K562 (cell line): ENCODE measurements around the gene RSPRY1. TPM values are rescaled to one million over a fixed set of nuclear protein-coding genes. Genes with fewer than 3 reads are reported as not detected.

Source experiments
- ATAC-seq: fragments of 200-7000 bp; cut with Tn5 transposase; 3 replicates; pipeline ENCODE4 v1.9.1; 2020; ENCODE audit warnings: moderate library complexity
- BruUV-seq: library from RNA; stranded (reverse); fragments of 400-500 nt; replicated peaks from 2 replicates; lab custom pipeline; 2021; lab: Mats Ljungman, UMichigan
- CTCF ChIA-PET: fragments of 300-600 bp; formaldehyde crosslinking; extraction: SDS; loops from one replicate; lab custom pipeline; 2021; ENCODE audit warnings: low intra/inter-chr PET ratio; lab: Yijun Ruan, JAX
- POLR2A ChIA-PET: fragments of 300-600, 350-650 bp; sonication (Branson Sonifier 250); formaldehyde crosslinking; extraction: SDS; loops from one replicate; lab custom pipeline; 2021; ENCODE audit warnings: antibody characterized with exemption, inconsistent platforms; lab: Yijun Ruan, JAX
- DNase-seq, 4 experiments: peaks; one replicate each; pipeline versions ENCODE4 v3.0.0 to v3.0.0-alpha.2; 2011 to 2018; ENCODE audit warnings: low spot score in 3 of 4, mixed read lengths in 3 of 4; ENCODE audit errors: extremely low read depth in 1 of 4
- FAIRE-seq: peaks from 2 replicates; lab custom pipeline; 2011; peaks lifted over from hg19 to GRCh38; lab: Jason Lieb, UNC
- H2AFZ ChIP-seq: 2 replicates; pipeline ENCODE4 v1.6.0; 2011; ENCODE audit warnings: low read depth, low read length, control low read depth, inconsistent platforms
- H3K27ac ChIP-seq: fragments of 200-600 bp; 3 replicates; pipeline ENCODE4 v1.8.0; 2011; ENCODE audit warnings: low read depth, mild to moderate bottlenecking, control low read depth, inconsistent platforms, low read length, moderate library complexity, mixed read lengths; ENCODE audit errors: extremely low read depth
- H3K27me3 ChIP-seq, 2 experiments: fragments of 300-600 bp in 1 of 2; 2 replicates in 1 of 2; 3 replicates in 1 of 2; pipeline versions ENCODE4 v1.6.0 to v1.8.0; 2011; ENCODE audit warnings: inconsistent platforms in 2 of 2, low read length in 2 of 2, mild to moderate bottlenecking in 1 of 2, mixed read lengths in 1 of 2, moderate library complexity in 1 of 2; ENCODE audit not compliant: control insufficient read depth in 2 of 2, insufficient read depth in 2 of 2
- H3K36me3 ChIP-seq: fragments of 300-600 bp; 3 replicates; pipeline ENCODE4 v1.8.0; 2011; ENCODE audit warnings: mild to moderate bottlenecking, low read length, inconsistent platforms; ENCODE audit not compliant: control insufficient read depth, insufficient read depth
- H3K4me1 ChIP-seq, 2 experiments: fragments of 200-600 bp in 1 of 2; replicated peaks in 1 of 2; 2 replicates in 1 of 2; 3 replicates in 1 of 2; pipeline versions ENCODE4 v1.5.1 to v1.8.0; 2011; ENCODE audit warnings: inconsistent platforms in 2 of 2, low read length in 2 of 2, mild to moderate bottlenecking in 1 of 2, mixed read lengths in 1 of 2, moderate library complexity in 1 of 2; ENCODE audit not compliant: control insufficient read depth in 2 of 2, insufficient read depth in 2 of 2
- H3K4me2 ChIP-seq: 2 replicates; pipeline ENCODE4 v1.6.1; 2011; ENCODE audit warnings: low read length, control low read depth, inconsistent platforms, mixed read lengths; ENCODE audit not compliant: insufficient read depth
- H3K4me3 ChIP-seq: fragments of 200-600 bp; sonication (generic), shearing (Covaris generic); 2 replicates; pipeline ENCODE4 v1.5.1; 2016; ENCODE audit warnings: control low read depth, inconsistent platforms
- H3K79me2 ChIP-seq: fragments of 200-600 bp; 3 replicates; pipeline ENCODE4 v1.8.0; 2011; ENCODE audit warnings: low read length, inconsistent platforms; ENCODE audit not compliant: control insufficient read depth, insufficient read depth
- H3K9ac ChIP-seq, 2 experiments: 2 replicates each; pipeline versions ENCODE4 v1.6.0 to v1.6.1; 2011; ENCODE audit warnings: low read depth in 2 of 2, low read length in 2 of 2, control low read depth in 1 of 2, inconsistent platforms in 1 of 2, mild to moderate bottlenecking in 1 of 2, mixed read lengths in 1 of 2; ENCODE audit not compliant: insufficient read depth in 1 of 2
- H3K9me1 ChIP-seq: one replicate; pipeline ENCODE4 v1.6.0; 2011; ENCODE audit warnings: inconsistent platforms, mild to moderate bottlenecking, low read length, moderate library complexity; ENCODE audit not compliant: control insufficient read depth, insufficient read depth
- H3K9me3 ChIP-seq: replicated peaks from 2 replicates; pipeline ENCODE4 v1.5.1; 2011; ENCODE audit warnings: low read depth, low read length, inconsistent platforms; ENCODE audit not compliant: control insufficient read depth, insufficient read depth
- H4K20me1 ChIP-seq: replicated peaks from 2 replicates; pipeline ENCODE4 v1.6.1; 2011; ENCODE audit warnings: low read length, inconsistent platforms, mixed read lengths; ENCODE audit not compliant: control insufficient read depth, insufficient read depth
- CBX1 ChIP-seq: sonication (generic); IDR thresholded peaks from 2 replicates; pipeline ENCODE4 v1.6.1; 2016; ENCODE audit warnings: antibody characterized with exemption, low read depth, mild to moderate bottlenecking
- FOXA3 ChIP-seq, 2 experiments: fragments of 450-650 bp in 1 of 2; sonication (generic) in 1 of 2; formaldehyde crosslinking; IDR thresholded peaks in 1 of 2; conservative IDR thresholded peaks in 1 of 2; 2 replicates each; pipeline versions ENCODE4 v1.4.0 to v1.8.0; 2020 to 2022; ENCODE audit warnings: mild to moderate bottlenecking in 2 of 2, missing genetic modification reagents in 1 of 2
- HDAC3 ChIP-seq: fragments of 450-650 bp; IDR thresholded peaks from 2 replicates; pipeline ENCODE4 v1.6.1; 2018; ENCODE audit warnings: borderline replicate concordance, mild to moderate bottlenecking, moderate library complexity; ENCODE audit not compliant: partially characterized antibody
- IFI16 ChIP-seq: fragments of 250-450 bp; sonication (Bioruptor Pico); IDR thresholded peaks from 2 replicates; pipeline ENCODE4 v2.1.2; 2022; ENCODE audit warnings: mild to moderate bottlenecking, inconsistent platforms
- MTA1 ChIP-seq: fragments of 450-650 bp; IDR thresholded peaks from 2 replicates; pipeline ENCODE4 v1.6.1; 2017; ENCODE audit warnings: borderline replicate concordance
- SMAD2 ChIP-seq: fragments of 150-350 bp; IDR thresholded peaks from 2 replicates; pipeline ENCODE4 v1.6.1; 2014; ENCODE audit warnings: low read depth, mild to moderate bottlenecking, low read length
- ZFX ChIP-seq: sonication (generic); formaldehyde crosslinking; IDR thresholded peaks from 2 replicates; pipeline ENCODE4 v1.8.0; 2022; ENCODE audit warnings: mild to moderate bottlenecking, missing genetic modification reagents, moderate library complexity
- ZNF217 ChIP-seq: sonication (generic); formaldehyde crosslinking; IDR thresholded peaks from 2 replicates; pipeline ENCODE4 v1.8.0; 2022; ENCODE audit warnings: mild to moderate bottlenecking, missing genetic modification reagents
- whole genome bisulfite sequencing: fragments of 100-300 bp; shearing (Covaris generic); methylation state at CpG from one replicate; pipeline ENCODE4 v1.1.6; 2016; ENCODE audit warnings: low coverage, mixed read lengths; ENCODE audit not compliant: insufficient coverage; ENCODE audit errors: missing lambda C conversion rate; 5-methylcytosine and 5-hydroxymethylcytosine counted together
- in situ Hi-C: fragments of 300-500 bp; cut with MboI; formaldehyde crosslinking; loops from 4 replicates; pipeline ENCODE4 v1.15.0; 2018; ENCODE audit warnings: inconsistent platforms, mixed read lengths
- intact Hi-C: fragments of 100-400 bp; cut with micrococcal nuclease; formaldehyde crosslinking; loops from 2 replicates; pipeline ENCODE4 v1.14.2; 2022
- polyA plus RNA-seq, 8 experiments: library from polyadenylated mRNA; depleted of rRNA in 4 of 8; stranded (reverse) in 5 of 8; unstranded in 3 of 8; fragments of >200 nt; fragmentation: Nextera tagmentation in 2 of 8; fragmentation: Illumina TruSeq in 1 of 8; extraction: Ambion mirVana in 2 of 8; extraction: Trizol in 1 of 8; gene quantifications; 2 replicates each; pipeline versions ENCODE4 v1.2.1 to v1.2.3, GENCODE V29; 2011 to 2014; ENCODE audit warnings: inconsistent platforms in 1 of 8, missing spikeins in 1 of 8
- total RNA-seq, 7 experiments: library from RNA; depleted of rRNA in 6 of 7; stranded (reverse); fragments of >200 nt in 6 of 7; fragmentation: Illumina TruSeq in 2 of 7; extraction: Trizol in 2 of 7; gene quantifications; 2 replicates each; pipeline versions ENCODE4 v1.2.1 to v1.2.3, GENCODE V29; 2011 to 2021; ENCODE audit warnings: low replicate concordance in 1 of 7
- TF ChIP-seq, protein P1 (sequence below): fragments of 450-650 bp; IDR thresholded peaks from 2 replicates; pipeline ENCODE4 v1.6.1; 2018; ENCODE audit not compliant: partially characterized antibody
- TF ChIP-seq, protein P2 (sequence below), 2 experiments: fragments of 200-800 bp in 1 of 2; sonication (Bioruptor generic) in 1 of 2; sonication (generic) in 1 of 2; formaldehyde crosslinking in 1 of 2; IDR thresholded peaks in 1 of 2; conservative IDR thresholded peaks in 1 of 2; 2 replicates each; pipeline versions ENCODE4 v1.5.0 to v1.6.1; 2016 to 2020; ENCODE audit warnings: missing compliant biosample characterization in 1 of 2, missing genetic modification characterization in 1 of 2, missing genetic modification reagents in 1 of 2

The RSPRY1 gene
- total and polyA plus RNA-seq, 9 of the 15 experiments (the other 6 are each of a cell fraction or from before 2014, with no cell fraction given): 10.2 to 27.8 (median 20.8) TPM

DNA sequence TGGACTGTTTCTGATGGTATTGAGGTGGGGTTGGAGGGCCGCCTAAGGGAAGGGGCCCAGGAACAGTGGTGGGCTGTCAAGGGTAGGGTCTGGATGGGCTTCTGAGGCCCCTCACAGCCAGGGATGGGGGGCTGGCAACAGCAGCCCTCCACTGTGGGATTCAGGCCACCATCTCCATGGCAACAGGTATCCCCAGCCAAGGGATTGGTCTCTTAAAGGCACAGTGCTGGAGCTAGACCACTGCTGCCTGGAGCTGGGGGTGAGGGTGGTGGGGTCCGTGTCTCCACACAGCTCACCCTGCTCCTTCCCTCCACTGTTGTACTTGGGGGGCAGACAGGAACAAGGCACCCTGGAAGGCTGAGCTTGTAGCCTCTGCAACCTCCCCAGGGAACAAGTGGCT lies 42.1 kb upstream of the RSPRY1 start (continued):
- TF ChIP-seq FOXA3 (CRISPR knock-in tag; conservative IDR thresholded peaks at IDR 0.05 in 1 of 2, IDR thresholded peaks at IDR 0.05 in 1 of 2): no peak

DNA sequence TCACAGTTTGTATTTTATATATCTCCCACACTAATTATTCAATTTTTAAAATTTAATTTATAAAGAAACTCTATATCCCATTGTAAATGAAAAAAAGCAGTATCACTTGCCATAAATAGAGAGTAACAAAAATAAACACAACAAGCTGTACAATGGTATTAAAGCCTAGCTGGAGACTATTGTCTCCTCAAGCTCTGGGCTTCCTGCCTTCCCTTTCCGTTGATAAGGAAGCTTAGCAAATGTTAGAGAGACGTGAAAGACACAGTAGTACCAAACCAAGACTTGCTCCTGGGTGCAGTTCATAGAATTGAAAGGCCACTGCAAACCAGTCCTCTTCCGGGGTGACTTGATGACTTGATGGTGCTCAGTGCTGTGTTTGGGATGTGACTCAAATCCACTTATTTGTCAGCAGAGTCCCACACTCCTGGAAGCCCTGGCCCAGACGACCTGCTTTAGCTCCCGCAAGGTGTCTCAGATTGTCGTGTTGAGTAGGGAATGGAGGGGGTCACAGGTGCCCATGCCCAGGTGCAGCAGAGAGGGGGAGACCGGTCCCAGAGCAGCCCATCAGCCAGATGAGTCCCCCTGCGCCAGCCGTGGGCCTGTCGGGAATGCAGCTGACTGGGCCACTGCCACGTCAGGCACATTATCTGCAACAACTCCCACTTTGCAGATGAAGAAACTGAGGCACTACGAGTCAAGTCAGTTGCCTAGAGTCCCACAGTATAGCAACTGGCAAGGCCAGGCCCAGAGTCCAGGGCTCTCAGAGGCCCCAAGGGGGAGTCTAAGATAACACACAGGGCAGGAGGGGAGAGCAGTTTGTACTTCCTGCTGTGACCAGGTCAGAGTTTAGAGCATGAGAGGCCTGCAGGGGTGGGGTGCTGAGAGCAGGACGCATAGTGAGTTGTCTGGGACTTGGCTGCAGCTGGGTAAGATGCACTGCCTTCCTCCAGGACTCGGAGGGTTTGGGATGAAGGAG lies 40.8 kb upstream of the RSPRY1 start:
- FAIRE-seq (peak; percentile 88), ATAC-seq (peak; percentile 85)
- WGBS: 46% methylated on average over 13 of the region's 14 CpGs
- TF ChIP-seq ZNF217 (CRISPR knock-in tag) (no peak), HDAC3 (no peak), CBX1 (peak; percentile 42; the same call in 1 of the 2 replicates), MTA1 (0 out of 2 replicates have a peak, but pooled peaks have one; percentile 33), IFI16 (CRISPR knock-in tag) (no peak), ZFX (CRISPR knock-in tag) (peak; percentile 38; the same call in 1 of the 2 replicates), SMAD2 (no peak)
- TF ChIP-seq, protein P1, sequence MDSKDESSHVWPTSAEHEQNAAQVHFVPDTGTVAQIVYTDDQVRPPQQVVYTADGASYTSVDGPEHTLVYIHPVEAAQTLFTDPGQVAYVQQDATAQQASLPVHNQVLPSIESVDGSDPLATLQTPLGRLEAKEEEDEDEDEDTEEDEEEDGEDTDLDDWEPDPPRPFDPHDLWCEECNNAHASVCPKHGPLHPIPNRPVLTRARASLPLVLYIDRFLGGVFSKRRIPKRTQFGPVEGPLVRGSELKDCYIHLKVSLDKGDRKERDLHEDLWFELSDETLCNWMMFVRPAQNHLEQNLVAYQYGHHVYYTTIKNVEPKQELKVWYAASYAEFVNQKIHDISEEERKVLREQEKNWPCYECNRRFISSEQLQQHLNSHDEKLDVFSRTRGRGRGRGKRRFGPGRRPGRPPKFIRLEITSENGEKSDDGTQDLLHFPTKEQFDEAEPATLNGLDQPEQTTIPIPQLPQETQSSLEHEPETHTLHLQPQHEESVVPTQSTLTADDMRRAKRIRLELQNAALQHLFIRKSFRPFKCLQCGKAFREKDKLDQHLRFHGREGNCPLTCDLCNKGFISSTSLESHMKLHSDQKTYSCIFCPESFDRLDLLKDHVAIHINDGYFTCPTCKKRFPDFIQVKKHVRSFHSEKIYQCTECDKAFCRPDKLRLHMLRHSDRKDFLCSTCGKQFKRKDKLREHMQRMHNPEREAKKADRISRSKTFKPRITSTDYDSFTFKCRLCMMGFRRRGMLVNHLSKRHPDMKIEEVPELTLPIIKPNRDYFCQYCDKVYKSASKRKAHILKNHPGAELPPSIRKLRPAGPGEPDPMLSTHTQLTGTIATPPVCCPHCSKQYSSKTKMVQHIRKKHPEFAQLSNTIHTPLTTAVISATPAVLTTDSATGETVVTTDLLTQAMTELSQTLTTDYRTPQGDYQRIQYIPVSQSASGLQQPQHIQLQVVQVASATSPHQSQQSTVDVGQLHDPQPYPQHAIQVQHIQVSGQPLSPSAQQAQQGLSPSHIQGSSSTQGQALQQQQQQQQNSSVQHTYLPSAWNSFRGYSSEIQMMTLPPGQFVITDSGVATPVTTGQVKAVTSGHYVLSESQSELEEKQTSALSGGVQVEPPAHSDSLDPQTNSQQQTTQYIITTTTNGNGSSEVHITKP: no peak
- TF ChIP-seq, protein P2, sequence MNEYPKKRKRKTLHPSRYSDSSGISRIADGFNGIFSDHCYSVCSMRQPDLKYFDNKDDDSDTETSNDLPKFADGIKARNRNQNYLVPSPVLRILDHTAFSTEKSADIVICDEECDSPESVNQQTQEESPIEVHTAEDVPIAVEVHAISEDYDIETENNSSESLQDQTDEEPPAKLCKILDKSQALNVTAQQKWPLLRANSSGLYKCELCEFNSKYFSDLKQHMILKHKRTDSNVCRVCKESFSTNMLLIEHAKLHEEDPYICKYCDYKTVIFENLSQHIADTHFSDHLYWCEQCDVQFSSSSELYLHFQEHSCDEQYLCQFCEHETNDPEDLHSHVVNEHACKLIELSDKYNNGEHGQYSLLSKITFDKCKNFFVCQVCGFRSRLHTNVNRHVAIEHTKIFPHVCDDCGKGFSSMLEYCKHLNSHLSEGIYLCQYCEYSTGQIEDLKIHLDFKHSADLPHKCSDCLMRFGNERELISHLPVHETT (CRISPR knock-in tag; conservative IDR thresholded peaks at IDR 0.05 in 1 of 2, IDR thresholded peaks at IDR 0.05 in 1 of 2): peak in 1 of 2 experiments; percentile 34; a peak in 1 of 4 replicates

More for the DNA sequence above, 40.8 kb upstream of the RSPRY1 start:
- in situ Hi-C loops: no loop called here
- CTCF ChIA-PET: no interaction called here
- Histone ChIP-seq H3K9ac (peak overlapping the region; percentile 9 to 59; a peak in 3 of 4 replicates), H3K79me2 (no peaks in the 10 kb centered on the region), H3K4me2 (peak overlapping the region; percentile 50), H3K36me3 (no peaks in the 10 kb centered on the region), H4K20me1 (no peaks in the 10 kb centered on the region), H3K9me3 (no peaks in the 10 kb centered on the region), H3K4me1 (peaks cover 25 to 38% of the 10 kb centered on the region in 2 experiments), H3K27me3 (no peaks in the 10 kb centered on the region), H3K4me3 (no peak overlapping the region), H2AFZ (peak overlapping the region; percentile 78), H3K9me1 (no peaks in the 10 kb centered on the region), H3K27ac (peak overlapping the region; percentile 19; the same call in 2 of the 3 replicates)
- POLR2A ChIA-PET: interaction anchor here (0.6 to 1.2 kb wide), 3 partner anchors 14 to 311 kb away, joined by 3 read pairs; no protein-coding TSS in a partner anchor
- no TSS peak for BruUV-seq
- DNase-seq: peak; percentile 56 to 79 (median 71)
- intact Hi-C loops: no loop called here
